IMR-90 (cell line): ENCODE measurements around the gene SSBP3. TPM values are rescaled to one million over a fixed set of nuclear protein-coding genes. Genes with fewer than 3 reads are reported as not detected.

Experiments
- ATAC-seq: fragments of 200-7000 bp; cut with Tn5 transposase; 2 replicates; pipeline ENCODE4 v1.9.1; 2020; ENCODE audit warnings: low read depth, mild to moderate bottlenecking, moderate library complexity
- BruUV-seq: library from RNA; stranded (reverse); fragments of 400-500 nt; replicated peaks from 2 replicates; lab custom pipeline; 2021; lab: Mats Ljungman, UMichigan
- CTCF ChIA-PET: fragments of 300-600 bp; formaldehyde crosslinking; extraction: SDS; loops from one replicate; lab custom pipeline; 2021; ENCODE audit warnings: antibody characterized with exemption; lab: Yijun Ruan, JAX
- POLR2A ChIA-PET: fragments of 300-600 bp; sonication (Branson Sonifier 250); formaldehyde crosslinking; loops from one replicate; lab custom pipeline; 2022; ENCODE audit warnings: antibody characterized with exemption; ENCODE audit not compliant: unreplicated experiment; lab: Charles Lee
- DNase-seq: peaks from one replicate; pipeline ENCODE4 v3.0.0; 2013
- H2AFZ ChIP-seq: replicated peaks from 2 replicates; pipeline ENCODE3; 2013; ENCODE audit warnings: low read length, mild to moderate bottlenecking; ENCODE audit not compliant: poor library complexity
- H2AK5ac ChIP-seq: 2 replicates; pipeline ENCODE4 v1.6.1; 2013; ENCODE audit warnings: low read depth, low read length, inconsistent platforms
- H2AK9ac ChIP-seq: replicated peaks from 2 replicates; pipeline ENCODE3; 2013; ENCODE audit warnings: mild to moderate bottlenecking, low read depth, low read length, moderate library complexity; ENCODE audit not compliant: poor library complexity
- H2BK120ac ChIP-seq: 2 replicates; pipeline ENCODE4 v1.6.1; 2013; ENCODE audit warnings: low read depth, low read length, inconsistent platforms
- H2BK15ac ChIP-seq: 3 replicates; pipeline ENCODE4 v1.6.1; 2013; ENCODE audit warnings: low read depth, low read length, inconsistent platforms
- H2BK20ac ChIP-seq: 2 replicates; pipeline ENCODE4 v1.6.1; 2013; ENCODE audit warnings: low read depth, mild to moderate bottlenecking, inconsistent platforms, low read length, moderate library complexity
- H2BK5ac ChIP-seq: 2 replicates; pipeline ENCODE4 v1.6.1; 2013; ENCODE audit warnings: mild to moderate bottlenecking, low read depth, low read length, inconsistent platforms; ENCODE audit not compliant: poor library complexity, severe bottlenecking
- H3K14ac ChIP-seq: replicated peaks from 2 replicates; pipeline ENCODE4 v1.6.1; 2013; ENCODE audit warnings: low read depth, low read length, inconsistent platforms
- H3K18ac ChIP-seq: 2 replicates; pipeline ENCODE4 v1.6.1; 2013; ENCODE audit warnings: low read depth, low read length, control low read depth
- H3K23ac ChIP-seq: 2 replicates; pipeline ENCODE4 v1.6.1; 2013; ENCODE audit warnings: low read depth, low read length, inconsistent platforms
- H3K27ac ChIP-seq: 2 replicates; pipeline ENCODE4 v1.5.1; 2013; ENCODE audit warnings: mild to moderate bottlenecking, control low read depth, low read length; ENCODE audit not compliant: insufficient read depth
- H3K27me3 ChIP-seq: 2 replicates; pipeline ENCODE4 v1.6.1; 2013; ENCODE audit warnings: low read length; ENCODE audit not compliant: control insufficient read depth, insufficient read depth
- H3K36me3 ChIP-seq: 2 replicates; pipeline ENCODE4 v1.6.1; 2013; ENCODE audit warnings: low read length, mixed read lengths; ENCODE audit not compliant: control insufficient read depth, insufficient read depth
- H3K4ac ChIP-seq: 2 replicates; pipeline ENCODE4 v1.6.1; 2013; ENCODE audit warnings: low read depth, low read length, inconsistent platforms
- H3K4me1 ChIP-seq: 2 replicates; pipeline ENCODE4 v1.6.1; 2013; ENCODE audit warnings: low read length, mixed read lengths; ENCODE audit not compliant: control insufficient read depth, insufficient read depth
- H3K4me2 ChIP-seq: 2 replicates; pipeline ENCODE4 v1.6.1; 2013; ENCODE audit warnings: low read depth, mild to moderate bottlenecking, control low read depth, low read length, moderate library complexity
- H3K4me3 ChIP-seq: 2 replicates; pipeline ENCODE4 v1.5.1; 2013; ENCODE audit warnings: low read depth, mild to moderate bottlenecking, control low read depth, low read length, moderate library complexity; ENCODE audit not compliant: insufficient read depth
- H3K56ac ChIP-seq: 2 replicates; pipeline ENCODE4 v1.6.1; 2013; ENCODE audit warnings: low read length, inconsistent platforms; ENCODE audit not compliant: insufficient read depth; ENCODE audit errors: extremely low read depth
- H3K79me1 ChIP-seq, 2 experiments: 2 replicates each; pipeline ENCODE4 v1.6.1; 2013; ENCODE audit warnings: low read length in 2 of 2, inconsistent platforms in 1 of 2, low read depth in 1 of 2
- H3K9ac ChIP-seq: 2 replicates; pipeline ENCODE4 v1.6.1; 2013; ENCODE audit warnings: low read depth, low read length, control low read depth
- H3K9me1 ChIP-seq: 2 replicates; pipeline ENCODE4 v1.6.1; 2013; ENCODE audit warnings: low read length, inconsistent platforms; ENCODE audit not compliant: insufficient read depth
- H3K9me3 ChIP-seq: 2 replicates; pipeline ENCODE4 v1.6.1; 2013; ENCODE audit warnings: low read length; ENCODE audit not compliant: control insufficient read depth, insufficient read depth
- H4K20me1 ChIP-seq: 2 replicates; pipeline ENCODE4 v1.6.1; 2013; ENCODE audit warnings: low read length, inconsistent platforms; ENCODE audit not compliant: insufficient read depth
- H4K5ac ChIP-seq: 2 replicates; pipeline ENCODE4 v1.6.1; 2013; ENCODE audit warnings: mild to moderate bottlenecking, low read depth, low read length, control low read depth
- H4K8ac ChIP-seq, 2 experiments: 2 replicates each; pipeline ENCODE4 v1.6.1; 2013; ENCODE audit warnings: low read depth in 2 of 2, low read length in 2 of 2, control low read depth in 1 of 2, inconsistent platforms in 1 of 2
- H4K91ac ChIP-seq: 2 replicates; pipeline ENCODE4 v1.6.1; 2013; ENCODE audit warnings: low read depth, low read length, inconsistent platforms; ENCODE audit not compliant: insufficient read depth
- CEBPB ChIP-seq: IDR thresholded peaks from 2 replicates; pipeline ENCODE4 v1.6.1; 2012; ENCODE audit warnings: low read depth, low read length, improper control_type of control experiment
- CHD1 ChIP-seq: IDR thresholded peaks from 2 replicates; pipeline ENCODE4 v1.6.1; 2012; ENCODE audit warnings: low read depth, low read length, improper control_type of control experiment
- MAFK ChIP-seq: IDR thresholded peaks from 2 replicates; pipeline ENCODE4 v1.6.1; 2012; ENCODE audit warnings: low read depth, low read length, improper control_type of control experiment
- WGBS, 2 experiments: methylation state at CpG; one replicate each; pipeline versions ENCODE4 v1.1.5 to v1.1.7; 2013; ENCODE audit warnings: missing lambda C conversion rate in 2 of 2; ENCODE audit not compliant: insufficient read length in 1 of 2; ENCODE audit errors: extremely low coverage in 2 of 2; 5-methylcytosine and 5-hydroxymethylcytosine counted together
- dilution Hi-C: fragments of 300-500 bp; cut with HindIII; formaldehyde crosslinking; loops from one replicate; pipeline ENCODE4 v1.14.3; 2018; ENCODE audit warnings: low sequenced_read_pairs; ENCODE audit not compliant: unreplicated experiment
- in situ Hi-C: fragments of 300-500 bp; cut with MboI; formaldehyde crosslinking; loops from 3 replicates; pipeline ENCODE4 v1.14.3; 2019; ENCODE audit warnings: low sequenced_read_pairs, inconsistent platforms, mixed read lengths
- intact Hi-C: fragments of 100-400 bp; cut with micrococcal nuclease; formaldehyde crosslinking; loops from 2 replicates; pipeline ENCODE4 v1.10.0; 2022
- polyA plus RNA-seq, 3 experiments: library from polyadenylated mRNA; depleted of rRNA; stranded (reverse); fragments of >200 nt; gene quantifications; 2 replicates each; pipeline ENCODE4 v1.2.3, GENCODE V29; 2012; ENCODE audit warnings: low replicate concordance in 1 of 3
- total RNA-seq: library from RNA; depleted of rRNA; stranded (reverse); fragments of >200 nt; gene quantifications from 2 replicates; pipeline ENCODE4 v1.2.3, GENCODE V29; 2012
- TF ChIP-seq, protein P1 (sequence below): fragments of 150-350 bp; IDR thresholded peaks from 2 replicates; pipeline ENCODE4 v1.6.1; 2016; ENCODE audit warnings: low read depth, mild to moderate bottlenecking, low read length, moderate library complexity, borderline replicate concordance
- TF ChIP-seq, protein P2 (sequence below): fragments of 150-350 bp; IDR thresholded peaks from 2 replicates; pipeline ENCODE4 v1.6.1; 2017; ENCODE audit warnings: mild to moderate bottlenecking, antibody characterized with exemption, low read length, low read depth

SSBP3 gene
- total and polyA plus RNA-seq, 2 of the 4 experiments (the other 2 are of a cell fraction): 10.9 to 39.6 TPM

DNA sequence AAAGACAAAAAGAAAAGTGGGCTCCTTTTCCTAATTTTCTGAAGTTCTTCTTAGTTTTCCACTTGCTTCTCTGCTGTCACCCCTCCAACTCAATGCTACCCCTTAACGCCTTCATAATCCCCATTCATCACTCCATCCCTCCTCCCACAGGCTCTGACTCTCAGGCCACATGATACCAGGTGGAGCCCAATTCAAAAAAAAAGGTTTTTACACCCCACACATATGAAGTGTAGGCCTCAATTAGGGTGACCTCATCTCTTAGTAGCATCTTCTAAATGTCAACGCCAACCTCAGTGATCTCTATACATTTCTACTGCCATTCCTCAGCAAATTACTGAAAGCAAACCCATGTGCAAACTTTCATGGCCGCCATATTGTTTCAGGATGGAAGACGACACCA, 6.4 kb downstream of the SSBP3 start:
- no peak overlapping the region for H2BK120ac ChIP-seq
- H3K56ac ChIP-seq: no peak overlapping the region
- H4K8ac ChIP-seq: no peak overlapping the region
- POLR2A ChIA-PET: interaction anchor here (0.6 kb wide), 1 partner anchor 19 kb away, joined by 3 read pairs; no protein-coding TSS in a partner anchor
- H3K14ac ChIP-seq: no peak overlapping the region
- H2BK20ac ChIP-seq: no peak overlapping the region
- no peak overlapping the region for H3K27ac ChIP-seq
- no peak overlapping the region for H3K4ac ChIP-seq
- TF ChIP-seq CHD1 (no peak), CEBPB (no peak), MAFK (no peak)
- TF ChIP-seq, protein P1, sequence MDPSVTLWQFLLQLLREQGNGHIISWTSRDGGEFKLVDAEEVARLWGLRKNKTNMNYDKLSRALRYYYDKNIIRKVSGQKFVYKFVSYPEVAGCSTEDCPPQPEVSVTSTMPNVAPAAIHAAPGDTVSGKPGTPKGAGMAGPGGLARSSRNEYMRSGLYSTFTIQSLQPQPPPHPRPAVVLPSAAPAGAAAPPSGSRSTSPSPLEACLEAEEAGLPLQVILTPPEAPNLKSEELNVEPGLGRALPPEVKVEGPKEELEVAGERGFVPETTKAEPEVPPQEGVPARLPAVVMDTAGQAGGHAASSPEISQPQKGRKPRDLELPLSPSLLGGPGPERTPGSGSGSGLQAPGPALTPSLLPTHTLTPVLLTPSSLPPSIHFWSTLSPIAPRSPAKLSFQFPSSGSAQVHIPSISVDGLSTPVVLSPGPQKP: no peak
- TF ChIP-seq, protein P2, sequence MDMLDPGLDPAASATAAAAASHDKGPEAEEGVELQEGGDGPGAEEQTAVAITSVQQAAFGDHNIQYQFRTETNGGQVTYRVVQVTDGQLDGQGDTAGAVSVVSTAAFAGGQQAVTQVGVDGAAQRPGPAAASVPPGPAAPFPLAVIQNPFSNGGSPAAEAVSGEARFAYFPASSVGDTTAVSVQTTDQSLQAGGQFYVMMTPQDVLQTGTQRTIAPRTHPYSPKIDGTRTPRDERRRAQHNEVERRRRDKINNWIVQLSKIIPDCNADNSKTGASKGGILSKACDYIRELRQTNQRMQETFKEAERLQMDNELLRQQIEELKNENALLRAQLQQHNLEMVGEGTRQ: no peak
- no peak overlapping the region for H3K23ac ChIP-seq
- H2AFZ ChIP-seq: no peak overlapping the region
- H2BK15ac ChIP-seq: no peak overlapping the region
- H3K9ac ChIP-seq: no peak overlapping the region
- H4K91ac ChIP-seq: no peak overlapping the region
- no peak overlapping the region for H2BK5ac ChIP-seq
- CTCF ChIA-PET: no interaction called here
- H3K4me2 ChIP-seq: no peak overlapping the region
- peaks cover 51% of the 10 kb centered on the region for H4K20me1 ChIP-seq
- intact Hi-C loops (loop anchor here (10.0 kb wide), 2 partner anchors 175 to 535 kb away; no protein-coding TSS in a partner anchor), dilution Hi-C loops (no loop called here), in situ Hi-C loops (no loop called here)
- DNase-seq (no peak), ATAC-seq (no peak)
- peaks cover 24% of the 10 kb centered on the region for H3K9me1 ChIP-seq
- peaks cover 55% of the 10 kb centered on the region for H3K36me3 ChIP-seq
- H4K5ac ChIP-seq: no peak overlapping the region
- no peak overlapping the region for H2AK5ac ChIP-seq
- no peaks in the 10 kb centered on the region for H3K27me3 ChIP-seq
- peaks cover 47 to 95% of the 10 kb centered on the region in 2 experiments for H3K79me1 ChIP-seq
- BruUV-seq: no TSS peak
- WGBS, 2 experiments: 91% methylated on average over 4 of the region's 4 CpGs; no CpG with 5 or more reads in 1 of the 2 experiments
- peaks cover 17% of the 10 kb centered on the region for H3K4me1 ChIP-seq
- H3K18ac ChIP-seq: no peak overlapping the region
- H3K4me3 ChIP-seq: no peak overlapping the region
- H3K9me3 ChIP-seq: no peaks in the 10 kb centered on the region
- H2AK9ac ChIP-seq: no peak overlapping the region
